Thoracic aorta (tissue), 2 donors: Measurements from ENCODE around the gene ZBTB7C. TPM values are rescaled to one million over a fixed set of nuclear protein-coding genes. Genes with fewer than 3 reads are reported as not detected.

Experiments
- ATAC-seq: fragments of 150-250 bp; one replicate; pipeline ENCODE4 v1.8.0; 2017; ENCODE audit warnings: low read depth; ENCODE audit not compliant: insufficient number of reproducible peaks, low FRiP score
- DNase-seq: peaks from one replicate; pipeline ENCODE4 v3.0.0-alpha.2; 2020; ENCODE audit warnings: low spot score
- H3K27ac ChIP-seq, 2 donors: fragments of 200-600 bp; sonication (generic); 1 replicate in 1 of 2; 2 replicates in 1 of 2; pipeline ENCODE4 v1.5.1; 2016; ENCODE audit warnings: mild to moderate bottlenecking in 2 of 2, moderate library complexity in 2 of 2
- H3K27me3 ChIP-seq: fragments of 200-600 bp; sonication (generic); replicated peaks from 2 replicates; pipeline ENCODE4 v1.6.0; 2016; ENCODE audit warnings: mild to moderate bottlenecking; ENCODE audit not compliant: insufficient read depth
- H3K36me3 ChIP-seq: fragments of 200-600 bp; sonication (generic); one replicate; pipeline ENCODE4 v1.5.1; 2016
- H3K4me1 ChIP-seq, 2 donors: fragments of 200-600 bp; sonication (generic); 1 replicate in 1 of 2; 2 replicates in 1 of 2; pipeline versions ENCODE4 v1.5.1 to v1.6.0; 2016; ENCODE audit warnings: low read depth in 2 of 2, mild to moderate bottlenecking in 1 of 2; ENCODE audit not compliant: control insufficient read depth in 1 of 2
- H3K4me3 ChIP-seq: fragments of 200-600 bp; sonication (generic); 2 replicates; pipeline ENCODE4 v1.5.1; 2016; ENCODE audit warnings: mild to moderate bottlenecking
- H3K9me3 ChIP-seq: fragments of 200-600 bp; sonication (generic); 2 replicates; pipeline ENCODE4 v1.5.1; 2016
- CTCF ChIP-seq: fragments of 200-600 bp; sonication (generic); IDR thresholded peaks from one replicate; pipeline ENCODE4 v1.5.1; 2019; ENCODE audit warnings: antibody characterized with exemption
- total RNA-seq, 2 donors: library from RNA; depleted of rRNA; stranded (reverse); fragments of >200 nt; gene quantifications; one replicate each; pipeline versions ENCODE4 v1.1.0 to v1.2.3, GENCODE V29; 2016

ZBTB7C gene
- total RNA-seq, 2 donors from 2014 or later, result 9.6 to 10.9 TPM

GRCh38 chr18:47992976-47993375, 416.2 kb downstream of the ZBTB7C start:
- ATAC-seq, result no peak
- no peaks in the 10 kb centered on the region for H3K36me3 ChIP-seq
- no peaks in the 10 kb centered on the region for H3K27me3 ChIP-seq
- H3K4me1 ChIP-seq, result no peaks in the 10 kb centered on the region
- peaks cover 5% of the 10 kb centered on the region for H3K9me3 ChIP-seq
- TF ChIP-seq CTCF, result no peak
- DNase-seq, result no peak
- no peak overlapping the region for H3K27ac ChIP-seq
- H3K4me3 ChIP-seq, result no peak overlapping the region

- Histone ChIP-seq H3K36me3 (no peaks in the 10 kb centered on the region), H3K9me3 (peaks cover 2% of the 10 kb centered on the region), H3K4me1 (no peaks in the 10 kb centered on the region), H3K27me3 (no peaks in the 10 kb centered on the region), H3K27ac (no peak overlapping the region), H3K4me3 (no peak overlapping the region)
- no peak for TF ChIP-seq CTCF
- DNase-seq (no peak), ATAC-seq (no peak)
Observed at GRCh38 chr18:47992266-47992665, 416.9 kb downstream of the ZBTB7C start.

GRCh38 chr18:47990981-47991380, 418.2 kb downstream of the ZBTB7C start:
- ATAC-seq, result no peak
- Histone ChIP-seq H3K27me3 (no peaks in the 10 kb centered on the region), H3K27ac (no peak overlapping the region), H3K36me3 (no peaks in the 10 kb centered on the region), H3K9me3 (no peaks in the 10 kb centered on the region), H3K4me1 (no peaks in the 10 kb centered on the region), H3K4me3 (no peak overlapping the region)
- no peak for TF ChIP-seq CTCF
- no peak for DNase-seq

GRCh38 chr18:47987388-47987699, 421.8 kb downstream of the ZBTB7C start:
- Histone ChIP-seq H3K27ac (no peak overlapping the region), H3K4me3 (no peak overlapping the region), H3K4me1 (no peaks in the 10 kb centered on the region), H3K36me3 (no peaks in the 10 kb centered on the region), H3K27me3 (no peaks in the 10 kb centered on the region), H3K9me3 (no peaks in the 10 kb centered on the region)
- TF ChIP-seq CTCF, result no peak
- ATAC-seq (no peak), DNase-seq (no peak)

- H3K27me3 ChIP-seq, result no peaks in the 10 kb centered on the region
- DNase-seq (no peak), ATAC-seq (no peak)
- no peak overlapping the region for H3K4me3 ChIP-seq
- no peak overlapping the region for H3K27ac ChIP-seq
- no peaks in the 10 kb centered on the region for H3K36me3 ChIP-seq
- H3K4me1 ChIP-seq, result no peaks in the 10 kb centered on the region
- no peak for TF ChIP-seq CTCF
- no peaks in the 10 kb centered on the region for H3K9me3 ChIP-seq
Observed at GRCh38 chr18:47986620-47987387, 422.4 kb downstream of the ZBTB7C start.
